HG03039 (cell line): ENCODE results near the gene APOA1.
"Not testable (repeated sequence)": the region's sequence is repeated elsewhere in the genome, so short reads cannot be mapped to it uniquely, and the experiment has no call there.

Experiments
- ATAC-seq: cut with Tn5 transposase; IDR thresholded peaks from one replicate; pipeline ENCODE4 v1.9.1; 2021; ENCODE audit warnings: mild to moderate bottlenecking, moderate library complexity; ENCODE audit not compliant: unreplicated experiment

APOA1 gene

GRCh38 chr11:116821050-116821918, 16.1 kb downstream of the APOA1 start:
- ATAC-seq: no peak

- ATAC-seq: no peak
Measured at GRCh38 chr11:116819049-116819448, 18.4 kb downstream of the APOA1 start.

GRCh38 chr11:116814502-116814901, 22.9 kb downstream of the APOA1 start:
- ATAC-seq: no peak

- ATAC-seq: no peak
Measured at GRCh38 chr11:116813781-116814471, 23.5 kb downstream of the APOA1 start.

GRCh38 chr11:116813170-116813569, 24.3 kb downstream of the APOA1 start:
- no peak for ATAC-seq

GRCh38 chr11:116812109-116812508, 25.3 kb downstream of the APOA1 start:
- no peak for ATAC-seq

- ATAC-seq: no peak
Measured at GRCh38 chr11:116811194-116811593, 26.2 kb downstream of the APOA1 start.

GRCh38 chr11:116808262-116809175, 28.9 kb downstream of the APOA1 start:
- no peak for ATAC-seq

GRCh38 chr11:116807601-116808261, 29.7 kb downstream of the APOA1 start:
- ATAC-seq: no peak

GRCh38 chr11:116804001-116804400, 33.4 kb downstream of the APOA1 start:
- no peak for ATAC-seq

GRCh38 chr11:116801662-116802061, 35.8 kb downstream of the APOA1 start:
- not testable (repeated sequence) for ATAC-seq

GRCh38 chr11:116800610-116801009, 36.8 kb downstream of the APOA1 start:
- ATAC-seq: no peak

GRCh38 chr11:116798368-116798767, 39.1 kb downstream of the APOA1 start:
- ATAC-seq: no peak

- ATAC-seq: no peak
Measured at GRCh38 chr11:116797816-116798215, 39.6 kb downstream of the APOA1 start.

GRCh38 chr11:116796548-116796947, 40.9 kb downstream of the APOA1 start:
- ATAC-seq: no peak

GRCh38 chr11:116794851-116795250, 42.6 kb downstream of the APOA1 start:
- ATAC-seq: no peak

GRCh38 chr11:116793772-116794097, 43.7 kb downstream of the APOA1 start:
- no peak for ATAC-seq

- no peak for ATAC-seq
Measured at GRCh38 chr11:116792869-116793771, 44.3 kb downstream of the APOA1 start.

- no peak for ATAC-seq
Measured at GRCh38 chr11:116792144-116792868, 45.1 kb downstream of the APOA1 start.
